ENCODE results near the gene C11orf98.
A peak's percentile ranks its signal among the peaks of the same experiment; 100 is the strongest.

DNA sequence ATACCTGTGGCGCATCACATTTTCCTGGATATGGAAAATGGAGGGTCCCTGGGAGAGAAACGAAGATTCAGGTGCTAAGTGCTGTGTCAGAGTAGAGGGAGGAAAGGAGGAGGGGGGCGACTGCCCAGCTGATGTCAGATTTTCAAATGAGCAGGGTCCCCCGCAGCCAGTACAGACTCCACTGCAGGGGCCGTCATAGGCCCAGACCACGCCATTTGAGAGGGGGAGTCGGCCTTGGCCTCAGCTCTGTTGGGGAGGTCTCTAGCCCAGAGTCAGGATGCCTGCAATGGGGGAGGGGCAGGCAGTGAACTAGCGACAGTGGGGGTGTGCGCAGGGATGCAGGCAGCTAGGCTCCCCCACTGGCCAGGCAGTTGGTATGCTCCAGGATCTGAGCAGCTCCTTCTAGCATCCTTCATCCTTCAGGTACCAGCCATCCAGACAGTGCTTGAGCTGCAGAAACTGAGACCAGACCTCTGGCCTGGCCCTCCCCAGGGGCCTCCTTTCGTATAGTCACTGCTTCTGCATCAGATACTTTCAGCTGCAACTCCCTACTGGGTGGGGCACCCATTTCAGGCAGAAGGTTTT lies 42.4 kb upstream of the C11orf98 start, which contains the start of the genes BSCL2 and GNG3:
- TF ChIP-seq, protein P1, sequence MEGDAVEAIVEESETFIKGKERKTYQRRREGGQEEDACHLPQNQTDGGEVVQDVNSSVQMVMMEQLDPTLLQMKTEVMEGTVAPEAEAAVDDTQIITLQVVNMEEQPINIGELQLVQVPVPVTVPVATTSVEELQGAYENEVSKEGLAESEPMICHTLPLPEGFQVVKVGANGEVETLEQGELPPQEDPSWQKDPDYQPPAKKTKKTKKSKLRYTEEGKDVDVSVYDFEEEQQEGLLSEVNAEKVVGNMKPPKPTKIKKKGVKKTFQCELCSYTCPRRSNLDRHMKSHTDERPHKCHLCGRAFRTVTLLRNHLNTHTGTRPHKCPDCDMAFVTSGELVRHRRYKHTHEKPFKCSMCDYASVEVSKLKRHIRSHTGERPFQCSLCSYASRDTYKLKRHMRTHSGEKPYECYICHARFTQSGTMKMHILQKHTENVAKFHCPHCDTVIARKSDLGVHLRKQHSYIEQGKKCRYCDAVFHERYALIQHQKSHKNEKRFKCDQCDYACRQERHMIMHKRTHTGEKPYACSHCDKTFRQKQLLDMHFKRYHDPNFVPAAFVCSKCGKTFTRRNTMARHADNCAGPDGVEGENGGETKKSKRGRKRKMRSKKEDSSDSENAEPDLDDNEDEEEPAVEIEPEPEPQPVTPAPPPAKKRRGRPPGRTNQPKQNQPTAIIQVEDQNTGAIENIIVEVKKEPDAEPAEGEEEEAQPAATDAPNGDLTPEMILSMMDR (IDR thresholded peaks at IDR 0.05), result no peak
- TF ChIP-seq NFYB (CRISPR knock-in tag; conservative IDR thresholded peaks at IDR 0.05; ENCODE audit: low read depth) (no peak), ZNF138 (CRISPR knock-in tag; conservative IDR thresholded peaks at IDR 0.05) (no peak), KAT7 (CRISPR knock-in tag; IDR thresholded peaks at IDR 0.05; ENCODE audit: borderline replicate concordance) (no peak), ATF1 (CRISPR knock-in tag; IDR thresholded peaks at IDR 0.05) (no peak), CBFB (CRISPR knock-in tag; IDR thresholded peaks at IDR 0.05; ENCODE audit: low read depth) (peak; percentile 75; the same call in 1 of the 2 replicates)
- TF ChIP-seq, protein P2, sequence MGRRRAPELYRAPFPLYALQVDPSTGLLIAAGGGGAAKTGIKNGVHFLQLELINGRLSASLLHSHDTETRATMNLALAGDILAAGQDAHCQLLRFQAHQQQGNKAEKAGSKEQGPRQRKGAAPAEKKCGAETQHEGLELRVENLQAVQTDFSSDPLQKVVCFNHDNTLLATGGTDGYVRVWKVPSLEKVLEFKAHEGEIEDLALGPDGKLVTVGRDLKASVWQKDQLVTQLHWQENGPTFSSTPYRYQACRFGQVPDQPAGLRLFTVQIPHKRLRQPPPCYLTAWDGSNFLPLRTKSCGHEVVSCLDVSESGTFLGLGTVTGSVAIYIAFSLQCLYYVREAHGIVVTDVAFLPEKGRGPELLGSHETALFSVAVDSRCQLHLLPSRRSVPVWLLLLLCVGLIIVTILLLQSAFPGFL (CRISPR knock-in tag; IDR thresholded peaks at IDR 0.05; ENCODE audit: borderline replicate concordance), result no peak

Measured in WTC11 (cell line).